SK-N-SH (cell line): ENCODE results near the gene CNTN2.

ENCODE experiments used
- GABPA ChIP-seq: IDR thresholded peaks from 2 replicates; pipeline ENCODE4 v1.4.0; 2012; ENCODE audit warnings: low read depth, mild to moderate bottlenecking
- TF ChIP-seq, protein P1 (sequence below): fragments of 150-350 bp; IDR thresholded peaks from 2 replicates; pipeline ENCODE4 v1.6.1; 2017; ENCODE audit warnings: antibody characterized with exemption, low read length, low read depth, borderline replicate concordance
- TF ChIP-seq, protein P2 (sequence below): fragments of 200-600 bp; sonication (generic); IDR thresholded peaks from 2 replicates; pipeline ENCODE4 v1.6.1; 2017; ENCODE audit warnings: antibody characterized with exemption, mild to moderate bottlenecking, moderate library complexity
- TF ChIP-seq, protein P3 (sequence below): IDR thresholded peaks from 2 replicates; pipeline ENCODE4 v1.4.0; 2012; ENCODE audit warnings: low read depth

DNA sequence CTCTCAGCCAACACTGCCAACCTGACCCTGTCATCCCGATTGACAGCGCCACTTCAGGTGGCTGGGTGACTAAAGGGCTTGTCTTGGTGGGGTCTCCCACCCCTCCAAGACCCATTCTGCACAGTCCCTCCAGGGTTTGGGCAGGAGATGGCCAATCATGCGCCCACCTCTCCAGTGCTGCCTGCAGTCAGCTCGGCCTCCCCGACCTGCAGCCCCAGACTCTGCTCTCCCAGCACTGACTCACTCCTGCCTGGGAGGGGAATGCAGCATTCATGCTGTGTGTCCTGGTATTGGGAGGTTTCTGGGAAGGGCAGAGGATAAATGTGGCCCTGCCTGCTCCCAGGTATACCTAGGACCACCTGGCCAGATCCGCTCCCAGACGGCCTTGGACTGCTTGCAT lies 31.5 kb downstream of the CNTN2 start:
- TF ChIP-seq, protein P1, sequence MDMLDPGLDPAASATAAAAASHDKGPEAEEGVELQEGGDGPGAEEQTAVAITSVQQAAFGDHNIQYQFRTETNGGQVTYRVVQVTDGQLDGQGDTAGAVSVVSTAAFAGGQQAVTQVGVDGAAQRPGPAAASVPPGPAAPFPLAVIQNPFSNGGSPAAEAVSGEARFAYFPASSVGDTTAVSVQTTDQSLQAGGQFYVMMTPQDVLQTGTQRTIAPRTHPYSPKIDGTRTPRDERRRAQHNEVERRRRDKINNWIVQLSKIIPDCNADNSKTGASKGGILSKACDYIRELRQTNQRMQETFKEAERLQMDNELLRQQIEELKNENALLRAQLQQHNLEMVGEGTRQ: no peak
- TF ChIP-seq GABPA: no peak
- TF ChIP-seq, protein P2, sequence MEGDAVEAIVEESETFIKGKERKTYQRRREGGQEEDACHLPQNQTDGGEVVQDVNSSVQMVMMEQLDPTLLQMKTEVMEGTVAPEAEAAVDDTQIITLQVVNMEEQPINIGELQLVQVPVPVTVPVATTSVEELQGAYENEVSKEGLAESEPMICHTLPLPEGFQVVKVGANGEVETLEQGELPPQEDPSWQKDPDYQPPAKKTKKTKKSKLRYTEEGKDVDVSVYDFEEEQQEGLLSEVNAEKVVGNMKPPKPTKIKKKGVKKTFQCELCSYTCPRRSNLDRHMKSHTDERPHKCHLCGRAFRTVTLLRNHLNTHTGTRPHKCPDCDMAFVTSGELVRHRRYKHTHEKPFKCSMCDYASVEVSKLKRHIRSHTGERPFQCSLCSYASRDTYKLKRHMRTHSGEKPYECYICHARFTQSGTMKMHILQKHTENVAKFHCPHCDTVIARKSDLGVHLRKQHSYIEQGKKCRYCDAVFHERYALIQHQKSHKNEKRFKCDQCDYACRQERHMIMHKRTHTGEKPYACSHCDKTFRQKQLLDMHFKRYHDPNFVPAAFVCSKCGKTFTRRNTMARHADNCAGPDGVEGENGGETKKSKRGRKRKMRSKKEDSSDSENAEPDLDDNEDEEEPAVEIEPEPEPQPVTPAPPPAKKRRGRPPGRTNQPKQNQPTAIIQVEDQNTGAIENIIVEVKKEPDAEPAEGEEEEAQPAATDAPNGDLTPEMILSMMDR: no peak
- TF ChIP-seq, protein P3, sequence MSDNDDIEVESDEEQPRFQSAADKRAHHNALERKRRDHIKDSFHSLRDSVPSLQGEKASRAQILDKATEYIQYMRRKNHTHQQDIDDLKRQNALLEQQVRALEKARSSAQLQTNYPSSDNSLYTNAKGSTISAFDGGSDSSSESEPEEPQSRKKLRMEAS: no peak
